NCI-H2227 (cell line): ENCODE data around the gene VPS8.
A peak's percentile ranks its signal among the peaks of the same experiment; 100 is the strongest.

Experiments
- DNase-seq: peaks from one replicate; lab custom pipeline; 2025; ENCODE audit not compliant: unreplicated experiment; lab: John Stamatoyannopoulos, UW

Gene VPS8

DNA sequence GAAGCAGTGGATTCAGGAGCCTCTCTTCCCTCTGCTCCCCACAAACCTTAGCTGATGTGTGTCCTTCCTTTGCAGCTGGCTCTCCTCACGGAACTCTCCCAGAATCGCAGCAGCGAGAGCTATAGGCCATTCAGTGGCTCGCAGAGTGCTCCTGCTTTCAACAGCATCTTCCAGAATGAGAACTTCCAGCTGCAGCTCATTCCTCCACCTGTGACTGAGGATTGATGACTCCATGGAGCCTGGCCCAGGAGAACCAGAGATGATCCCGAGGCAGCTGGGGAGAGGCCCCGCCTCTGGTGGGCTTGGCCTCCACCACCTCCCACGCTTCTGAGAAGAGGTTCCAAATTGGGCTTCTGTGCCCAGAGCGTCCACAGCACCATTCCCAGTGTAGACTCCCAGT lies 239.8 kb downstream of the VPS8 start:
- DNase-seq = no peak

DNA sequence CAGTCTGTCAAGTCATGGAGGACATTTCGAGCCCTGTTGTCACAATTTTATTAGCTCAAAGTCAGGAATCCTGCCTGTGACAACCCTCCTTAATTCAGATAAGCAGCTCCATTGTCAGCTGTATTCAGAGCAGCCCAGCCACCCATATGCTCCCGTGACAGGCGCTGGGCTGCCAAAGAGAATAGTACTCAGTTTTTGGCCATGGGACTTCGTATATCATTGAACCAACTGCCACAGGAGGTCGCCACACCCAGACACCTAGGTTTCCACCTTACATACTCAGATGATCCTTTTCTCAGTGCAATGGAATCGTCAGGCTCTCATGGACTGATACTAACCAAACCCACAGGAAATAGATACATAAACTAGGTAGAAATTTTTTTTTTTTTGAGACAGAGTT lies 240.7 kb downstream of the VPS8 start:
- DNase-seq = no peak

DNA sequence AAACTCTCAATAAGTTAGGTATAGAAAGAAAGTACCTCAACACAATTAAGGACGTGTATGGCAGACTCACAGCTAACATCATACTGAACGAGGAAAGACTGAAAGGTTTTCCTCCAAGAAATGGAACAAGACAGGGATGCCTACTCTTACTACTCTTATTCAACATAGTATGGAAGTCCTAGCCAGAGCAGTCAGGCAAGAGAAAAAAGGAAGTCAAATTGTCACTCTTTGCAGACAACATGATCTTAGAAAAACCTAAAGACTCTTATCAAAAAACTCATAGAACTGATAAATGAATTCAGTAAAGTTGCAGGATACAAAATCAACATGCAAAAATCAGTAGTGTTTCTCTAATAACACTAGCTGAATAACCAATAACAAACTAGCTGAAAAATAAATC lies 244.9 kb downstream of the VPS8 start:
- DNase-seq = no peak

DNA sequence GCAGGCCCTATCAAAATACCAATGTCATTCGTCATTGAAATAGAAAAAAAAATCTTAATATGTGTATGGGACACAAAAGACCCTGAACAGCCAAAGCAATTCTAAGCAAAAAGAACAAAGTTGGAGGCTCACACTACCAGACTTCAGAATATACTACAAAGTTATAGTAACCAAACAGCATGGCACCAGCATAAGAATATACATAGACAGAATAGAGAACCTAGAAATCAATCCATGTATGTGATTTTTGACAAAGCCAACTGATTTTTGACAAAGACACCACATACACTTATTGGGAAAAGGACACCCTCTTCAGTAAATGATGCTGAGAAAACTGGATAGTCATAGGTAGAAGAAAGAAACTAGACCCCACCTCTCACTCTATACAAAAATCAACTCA lies 245.9 kb downstream of the VPS8 start:
- no peak for DNase-seq

DNA sequence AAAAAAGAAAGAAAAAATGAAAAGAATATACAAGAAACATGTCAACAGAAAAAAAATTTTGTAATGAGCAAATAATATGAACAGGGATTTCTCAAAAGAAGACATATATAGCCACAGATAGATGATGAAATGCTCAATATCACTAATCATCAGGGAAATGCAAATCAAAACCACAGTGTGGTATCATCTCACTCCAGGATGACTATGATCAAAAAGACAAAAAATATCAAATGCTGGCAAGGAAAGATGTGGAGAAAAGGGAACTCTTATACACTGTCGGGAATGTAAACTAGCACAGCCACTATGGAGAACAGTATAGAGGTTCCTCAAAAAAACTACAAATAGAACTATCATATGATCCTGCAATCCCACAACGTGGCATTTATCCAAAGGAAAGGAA lies 246.8 kb downstream of the VPS8 start:
- DNase-seq = no peak

DNA sequence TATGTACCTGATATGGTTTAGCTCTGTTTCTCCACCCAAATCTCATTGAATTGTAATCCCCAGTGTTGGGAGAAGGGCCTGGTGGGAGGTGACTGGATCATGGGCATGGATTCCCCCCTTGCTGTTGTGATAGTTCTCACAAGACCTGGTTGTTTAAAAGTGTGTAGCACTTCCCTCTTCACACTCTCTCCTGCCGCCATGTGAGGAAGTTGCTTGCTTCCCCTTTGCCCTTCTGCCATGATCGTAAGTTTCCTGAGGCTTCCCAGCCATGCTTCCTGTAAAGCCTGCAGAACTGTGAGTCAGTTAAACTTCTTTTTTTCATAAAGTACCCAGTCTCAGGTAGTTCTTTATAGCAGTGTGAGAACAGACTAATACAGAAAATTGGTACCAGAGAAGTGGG lies 247.8 kb downstream of the VPS8 start:
- no peak for DNase-seq

DNA sequence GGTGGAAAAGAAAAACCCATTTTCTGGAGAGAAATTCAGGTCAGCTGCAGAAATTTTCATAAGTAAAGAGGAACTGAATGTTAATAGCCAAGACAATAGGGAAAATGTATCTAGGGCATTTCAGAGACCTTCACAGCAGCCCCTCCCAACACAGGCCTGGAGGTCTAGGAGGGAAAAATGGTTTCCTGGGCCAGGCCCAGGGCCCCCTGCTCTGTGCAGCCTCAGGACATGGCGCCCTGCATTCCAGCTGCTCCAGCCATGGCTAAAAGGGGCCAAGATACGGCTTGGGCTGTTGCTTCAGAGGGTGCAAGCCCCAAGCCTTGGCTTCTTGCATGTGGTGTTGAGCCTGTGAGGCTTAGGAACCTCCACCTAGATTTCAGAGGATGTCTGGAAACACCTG lies 248.7 kb downstream of the VPS8 start:
- DNase-seq = no peak

DNA sequence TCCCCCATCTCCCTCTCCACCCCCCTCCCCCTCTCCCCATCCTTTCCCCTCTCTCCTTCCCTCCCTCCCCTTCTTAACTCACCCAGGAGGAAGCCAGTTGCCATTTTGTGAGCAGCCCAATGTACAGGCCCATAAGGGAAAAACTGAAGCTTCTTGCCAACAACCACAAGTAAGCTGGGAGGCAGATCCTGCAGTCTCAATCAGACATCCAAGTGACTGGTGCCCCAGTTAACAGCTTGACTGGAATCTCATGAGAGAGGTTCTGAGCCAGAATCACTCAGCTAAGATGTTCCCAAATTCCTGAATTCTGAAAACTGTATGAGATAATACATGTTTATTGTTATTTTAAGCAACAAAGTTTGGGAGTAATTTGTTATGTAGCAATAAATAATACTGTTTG lies 250.2 kb downstream of the VPS8 start:
- DNase-seq = no peak

DNA sequence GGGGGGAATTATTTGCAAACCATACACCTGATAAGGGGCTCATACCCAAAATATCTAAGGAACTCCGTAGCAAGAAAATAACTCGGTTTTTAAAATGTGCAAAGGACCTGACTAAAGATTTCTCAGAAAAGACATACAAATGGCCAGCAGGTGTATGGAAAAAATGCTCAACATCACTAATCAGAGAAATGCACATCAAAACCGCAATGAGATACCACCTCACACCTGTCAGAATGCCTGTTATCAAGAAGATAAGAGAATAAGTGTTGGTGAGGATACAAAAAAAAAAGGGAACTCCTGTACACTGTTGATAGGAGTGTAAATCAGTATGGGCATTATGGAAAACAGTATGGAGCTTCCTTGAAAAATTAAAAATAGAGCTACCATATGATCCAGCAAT lies 251.5 kb downstream of the VPS8 start:
- DNase-seq = no peak

DNA sequence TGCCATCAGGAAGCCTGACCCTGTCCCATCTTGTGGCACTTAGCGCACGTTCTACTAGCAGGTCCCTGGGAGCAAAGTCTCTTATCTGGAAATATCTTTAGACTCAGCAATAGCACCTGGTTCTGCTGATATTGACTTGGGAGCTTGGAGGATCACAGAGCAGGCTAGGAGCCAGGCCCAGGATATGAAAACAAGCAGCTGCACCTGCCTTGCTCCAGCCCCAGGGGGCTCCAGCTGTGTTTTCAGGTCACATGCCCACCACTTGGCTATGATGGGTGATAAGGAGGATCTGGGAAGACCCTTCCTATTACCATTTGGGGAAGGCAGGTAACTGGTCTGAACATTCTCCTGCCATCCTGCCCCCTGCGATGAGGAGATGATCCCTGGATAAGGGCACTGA lies 253.1 kb downstream of the VPS8 start:
- DNase-seq = no peak

DNA sequence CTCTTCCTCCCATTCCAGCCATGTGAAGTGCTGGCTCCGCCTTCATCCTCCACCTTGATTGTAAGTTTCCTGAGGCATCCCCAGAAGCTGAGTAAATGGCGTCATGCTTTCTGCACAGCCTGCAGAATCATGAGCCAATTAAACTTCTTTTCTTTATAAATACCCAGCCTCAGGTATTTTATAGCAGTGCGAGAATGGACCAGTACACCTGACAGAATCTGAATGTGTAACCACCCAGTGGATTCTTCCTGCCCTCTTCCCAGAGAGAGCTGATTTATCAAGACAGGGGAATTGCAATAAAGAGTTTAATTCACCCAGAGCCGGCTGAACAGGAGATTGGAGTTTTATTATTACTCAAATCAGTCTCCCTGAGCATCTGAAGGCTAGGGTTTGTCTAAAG lies 254.3 kb downstream of the VPS8 start:
- DNase-seq = no peak

DNA sequence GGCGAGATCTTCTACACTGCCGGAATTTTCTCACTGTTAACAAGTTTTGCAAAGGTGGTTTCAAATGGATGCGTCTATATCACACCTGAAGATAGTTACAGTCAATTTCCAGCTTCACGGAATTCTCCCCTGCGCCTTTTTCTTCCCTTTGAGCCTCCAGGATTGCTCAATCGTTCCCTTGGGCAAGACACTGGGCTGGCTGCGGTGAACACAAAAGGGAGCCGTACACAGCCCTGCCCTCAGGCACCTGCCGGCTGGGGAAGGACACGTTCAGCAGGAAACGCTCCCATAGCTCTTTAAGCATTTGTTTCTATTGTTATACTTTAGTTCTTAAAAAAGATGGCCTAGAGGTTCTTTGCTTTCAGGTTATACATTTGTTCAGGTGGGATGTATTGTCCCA lies 255.2 kb downstream of the VPS8 start:
- no peak for DNase-seq

DNA sequence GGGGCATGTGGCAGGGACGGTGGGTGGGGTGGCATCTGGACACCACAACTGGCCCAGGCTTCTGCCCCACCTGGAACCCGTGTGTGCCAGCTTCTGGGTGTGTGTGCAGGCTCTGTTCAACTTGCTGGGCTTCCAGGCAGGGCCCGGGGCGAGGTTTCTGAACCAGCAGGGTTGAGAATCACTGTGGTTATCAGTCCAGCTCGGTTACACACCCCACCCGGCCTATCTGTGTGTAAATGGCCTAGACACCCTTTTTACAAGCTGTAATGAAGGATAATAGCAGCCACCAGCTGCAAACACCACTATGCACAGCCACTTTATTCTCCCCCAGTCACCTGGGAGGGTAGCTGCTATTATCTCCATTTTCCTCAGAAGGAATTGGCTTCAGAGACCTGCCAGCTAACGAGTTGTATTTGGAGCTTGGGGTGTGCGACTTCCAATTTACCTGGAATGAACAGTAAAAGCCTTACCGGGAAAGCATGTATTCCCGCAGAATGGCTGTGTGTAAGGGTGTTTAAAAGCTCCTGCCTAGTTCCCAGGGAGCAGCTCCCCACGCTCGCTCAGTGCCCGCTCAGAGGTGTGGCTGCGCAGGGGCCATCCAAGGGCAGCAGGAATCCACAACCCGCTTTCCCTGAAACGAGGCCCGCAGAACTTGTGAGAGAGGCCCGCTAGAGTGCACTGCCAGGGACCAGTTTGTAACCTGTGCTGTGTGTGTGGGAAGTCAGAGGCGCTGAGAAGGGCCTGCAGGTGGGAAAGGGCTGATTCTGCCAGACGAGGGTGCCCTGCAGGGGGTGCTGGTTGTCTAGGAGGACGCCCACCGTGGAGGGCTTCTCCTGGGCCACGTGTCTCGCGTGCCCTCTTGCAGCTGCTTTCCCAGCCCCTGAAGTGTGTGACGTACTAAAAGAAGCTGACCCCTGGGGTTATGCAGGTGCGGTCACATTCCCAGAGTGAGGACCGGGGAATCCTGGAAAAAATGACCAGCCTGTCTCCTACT lies 257.4 kb downstream of the VPS8 start:
- peak; percentile 80 for DNase-seq

DNA sequence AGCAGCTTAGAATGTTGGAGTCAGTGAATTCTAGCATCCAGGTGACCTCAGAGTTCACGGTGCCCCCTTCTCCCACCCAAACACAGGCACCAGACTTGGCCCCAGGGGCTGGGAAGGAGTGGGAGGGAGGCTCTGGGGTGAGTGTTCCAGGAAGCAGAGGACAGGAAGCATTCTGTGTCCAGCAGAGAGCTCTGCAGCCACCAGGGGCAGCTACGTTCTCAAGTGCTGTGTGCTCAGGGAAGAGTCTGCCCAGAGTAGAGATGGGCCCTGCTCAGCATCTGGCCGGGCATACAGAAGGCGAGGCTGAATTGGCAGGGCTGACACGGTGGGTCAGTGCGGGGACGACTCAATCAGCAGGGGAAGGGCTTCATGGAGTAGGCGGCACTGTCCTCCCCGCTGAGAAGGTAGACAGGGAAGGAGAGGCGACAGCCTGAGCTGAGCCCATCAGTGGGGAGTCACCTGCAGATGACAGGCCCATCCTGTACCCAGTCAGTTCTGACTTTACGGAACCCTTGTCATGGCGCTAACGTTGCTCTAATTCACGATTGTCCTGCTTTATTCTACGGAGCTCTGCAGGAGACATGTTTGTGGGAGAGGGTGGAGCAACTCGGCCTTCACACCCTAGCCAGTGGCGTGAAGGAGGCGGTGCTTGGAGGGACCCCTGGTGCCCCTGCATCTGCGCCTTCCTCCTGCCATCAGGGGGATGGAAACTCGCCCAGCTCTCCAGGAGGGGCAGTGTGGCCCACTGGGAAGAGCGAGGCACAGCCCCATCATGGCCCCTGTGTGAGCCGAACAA lies 258.7 kb downstream of the VPS8 start:
- peak; percentile 36 for DNase-seq

DNA sequence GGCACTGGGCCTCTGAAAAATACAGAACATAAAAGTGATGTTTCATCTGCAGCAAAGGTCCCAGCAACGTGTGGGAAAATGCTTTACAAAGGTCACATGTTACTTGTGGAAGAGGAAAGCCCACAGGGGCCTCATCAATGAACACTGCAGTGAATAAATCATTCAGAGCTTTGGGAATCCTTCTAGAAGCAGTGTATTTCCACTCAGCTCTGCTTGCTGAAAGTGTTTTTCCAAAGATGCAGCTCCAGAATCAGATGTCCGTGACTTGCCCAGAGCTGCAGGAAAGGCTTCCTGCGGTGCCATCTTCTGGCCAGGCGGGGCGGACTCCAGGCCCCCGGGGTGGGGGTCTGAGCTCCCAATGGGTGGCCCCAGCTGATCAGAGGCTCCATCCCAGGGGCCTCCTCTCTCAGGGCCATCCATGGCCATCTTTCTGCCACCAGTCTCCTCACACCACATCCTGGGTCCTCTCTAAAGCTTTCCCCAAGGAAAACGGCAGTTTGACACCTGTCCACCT lies 259.4 kb downstream of the VPS8 start:
- no peak for DNase-seq

DNA sequence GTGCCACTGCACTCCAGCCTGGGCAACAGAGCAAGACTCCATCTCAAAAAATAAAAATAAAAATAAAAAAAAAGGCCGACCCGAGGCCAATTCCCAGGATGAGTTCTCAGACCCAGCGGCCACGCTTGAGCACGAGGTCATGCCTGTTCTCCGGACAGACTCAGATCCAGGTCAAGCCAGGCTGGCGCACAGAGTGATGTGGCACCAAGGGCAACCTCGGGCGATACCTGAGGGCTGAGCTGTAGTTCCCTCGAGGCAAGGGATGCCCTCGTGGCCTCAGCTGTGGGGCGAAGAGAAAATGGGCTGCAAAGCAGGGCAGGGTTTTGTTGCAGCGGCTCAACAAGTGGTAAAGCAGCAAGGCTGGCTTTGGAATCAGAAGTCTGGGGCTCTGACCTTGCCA lies 263.6 kb downstream of the VPS8 start:
- DNase-seq = no peak

DNA sequence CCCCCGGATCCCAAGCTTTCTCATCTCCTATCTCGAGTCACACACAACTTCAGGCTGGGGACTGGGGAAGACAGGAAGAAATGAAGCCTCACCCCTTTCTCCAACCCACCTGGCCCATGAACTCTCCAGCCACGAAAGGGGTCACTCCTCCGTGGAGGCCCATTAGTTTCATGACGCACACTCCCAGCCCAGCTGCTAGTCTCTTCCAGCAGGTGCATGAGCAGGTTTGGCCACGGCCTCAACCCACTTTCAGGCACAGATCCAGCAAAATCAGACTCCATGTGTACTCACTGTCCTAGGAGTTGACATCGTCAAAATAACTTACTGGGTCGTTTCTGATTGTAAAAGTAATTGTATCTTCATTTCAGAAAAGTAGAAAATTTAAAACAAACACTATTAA lies 264.3 kb downstream of the VPS8 start:
- DNase-seq = no peak

DNA sequence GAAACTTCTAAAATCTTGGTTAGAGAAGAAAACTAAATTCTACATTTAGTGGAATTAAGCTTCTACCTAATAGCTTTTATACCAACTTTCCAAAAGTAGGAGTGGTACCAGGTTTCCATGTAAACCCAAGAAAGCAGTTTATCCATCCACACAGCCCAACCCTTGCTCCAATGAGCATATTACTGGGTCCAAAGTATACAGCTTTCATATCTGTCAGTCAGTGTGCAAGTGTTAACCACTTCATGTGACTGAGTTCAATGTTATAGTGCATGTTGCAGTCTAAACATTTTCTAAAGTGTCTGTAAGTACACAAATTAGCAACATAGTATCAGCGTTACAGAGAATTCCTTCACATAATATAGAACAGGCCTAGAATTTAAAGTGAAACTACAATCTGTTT lies 267.7 kb downstream of the VPS8 start:
- DNase-seq = no peak

DNA sequence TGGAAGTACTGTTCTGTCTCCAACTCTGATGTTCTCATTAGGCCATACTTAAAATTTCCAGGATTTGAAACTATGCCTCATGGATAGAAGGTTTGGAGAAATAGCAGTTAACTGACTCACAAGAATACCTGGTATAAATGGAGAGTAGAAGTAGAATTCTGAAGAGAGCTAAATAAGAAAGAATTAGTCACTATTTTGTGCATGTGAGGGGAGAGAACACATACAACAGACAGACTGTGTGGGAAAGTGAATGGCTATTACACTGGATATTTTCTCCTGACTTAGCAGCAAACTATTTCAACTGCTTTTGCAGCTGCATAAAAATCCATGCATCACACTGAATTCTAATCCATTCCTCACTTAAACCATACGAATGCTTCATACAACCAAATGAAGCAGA lies 269.6 kb downstream of the VPS8 start:
- DNase-seq = no peak

DNA sequence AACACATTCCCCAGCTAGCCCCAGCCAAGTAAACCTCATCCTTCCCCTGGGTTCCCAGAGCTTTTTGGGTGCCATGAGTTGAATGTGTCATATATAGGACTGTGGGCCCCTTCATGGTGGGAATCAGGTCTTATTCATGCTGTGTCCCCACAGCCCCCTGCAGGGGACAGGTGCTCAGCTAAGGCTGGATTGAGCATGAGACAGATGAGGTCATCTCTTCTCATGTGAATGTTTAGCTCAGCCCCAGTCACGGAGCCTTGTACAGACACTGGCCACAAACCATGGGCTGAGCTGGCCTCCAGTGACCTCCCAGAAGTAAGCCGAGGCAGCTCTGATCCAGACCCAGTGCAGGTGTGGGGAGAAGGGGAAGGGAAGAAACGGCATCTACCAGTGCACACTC lies 270.2 kb downstream of the VPS8 start:
- DNase-seq = no peak

DNA sequence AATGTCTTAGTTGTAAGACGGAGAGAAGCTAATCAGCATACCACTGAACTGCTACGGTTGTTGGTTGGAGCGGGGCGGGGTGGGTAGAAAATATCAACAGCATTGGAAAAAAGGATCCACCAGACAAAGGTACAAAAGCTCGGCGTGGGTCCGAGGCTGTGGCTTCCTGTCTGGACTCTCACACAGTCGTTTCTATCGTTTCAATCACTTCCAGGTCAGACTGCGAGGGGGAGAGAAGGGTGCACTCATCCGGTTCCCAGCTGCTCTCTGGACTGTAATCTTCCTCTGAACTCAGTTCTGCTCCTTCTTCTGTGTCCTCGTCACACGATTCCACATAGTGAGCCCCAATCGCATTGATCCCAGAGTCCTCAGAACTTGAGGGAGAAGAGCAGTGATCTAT lies 270.9 kb downstream of the VPS8 start:
- DNase-seq = no peak

DNA sequence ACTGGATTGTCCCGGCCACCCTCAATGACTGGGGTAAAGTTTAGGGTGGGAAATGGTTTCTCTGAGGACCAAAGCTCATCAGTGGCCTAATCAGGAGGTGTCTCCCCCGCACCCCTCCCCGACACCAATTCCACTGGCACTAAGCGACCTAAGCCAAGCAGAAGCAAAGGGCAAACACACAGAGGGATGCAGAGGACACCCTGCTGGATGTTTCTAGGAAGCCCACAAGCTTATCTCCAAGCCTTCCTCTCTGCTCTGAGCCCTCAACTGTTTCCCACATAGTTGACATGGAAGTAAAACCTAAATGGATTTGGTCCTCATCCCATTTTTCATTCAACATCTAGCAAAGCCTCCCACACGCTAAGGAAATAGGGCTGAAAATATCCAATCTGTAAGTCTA lies 272.4 kb downstream of the VPS8 start:
- DNase-seq = no peak
